Measurements from ENCODE around the gene EHMT1.

EHMT1 gene

GRCh38 chr9:137598943-137599342, 19.9 kb upstream of the EHMT1 start:
- H3K27ac ChIP-seq, result peak overlapping the region; percentile 7
- POLR2A ChIA-PET (ENCODE audit: low non-redundant PET), result no interaction called here
- no peak for DNase-seq (ENCODE audit: low spot score)
- TF ChIP-seq, protein P1, sequence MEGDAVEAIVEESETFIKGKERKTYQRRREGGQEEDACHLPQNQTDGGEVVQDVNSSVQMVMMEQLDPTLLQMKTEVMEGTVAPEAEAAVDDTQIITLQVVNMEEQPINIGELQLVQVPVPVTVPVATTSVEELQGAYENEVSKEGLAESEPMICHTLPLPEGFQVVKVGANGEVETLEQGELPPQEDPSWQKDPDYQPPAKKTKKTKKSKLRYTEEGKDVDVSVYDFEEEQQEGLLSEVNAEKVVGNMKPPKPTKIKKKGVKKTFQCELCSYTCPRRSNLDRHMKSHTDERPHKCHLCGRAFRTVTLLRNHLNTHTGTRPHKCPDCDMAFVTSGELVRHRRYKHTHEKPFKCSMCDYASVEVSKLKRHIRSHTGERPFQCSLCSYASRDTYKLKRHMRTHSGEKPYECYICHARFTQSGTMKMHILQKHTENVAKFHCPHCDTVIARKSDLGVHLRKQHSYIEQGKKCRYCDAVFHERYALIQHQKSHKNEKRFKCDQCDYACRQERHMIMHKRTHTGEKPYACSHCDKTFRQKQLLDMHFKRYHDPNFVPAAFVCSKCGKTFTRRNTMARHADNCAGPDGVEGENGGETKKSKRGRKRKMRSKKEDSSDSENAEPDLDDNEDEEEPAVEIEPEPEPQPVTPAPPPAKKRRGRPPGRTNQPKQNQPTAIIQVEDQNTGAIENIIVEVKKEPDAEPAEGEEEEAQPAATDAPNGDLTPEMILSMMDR (conservative IDR thresholded peaks at IDR 0.05; ENCODE audit: low read depth), result no peak
- CTCF ChIA-PET, result interaction anchor here (0.6 kb wide), 2 partner anchors 19 to 92 kb away, joined by 3 to 6 read pairs; no protein-coding TSS in a partner anchor

DNA sequence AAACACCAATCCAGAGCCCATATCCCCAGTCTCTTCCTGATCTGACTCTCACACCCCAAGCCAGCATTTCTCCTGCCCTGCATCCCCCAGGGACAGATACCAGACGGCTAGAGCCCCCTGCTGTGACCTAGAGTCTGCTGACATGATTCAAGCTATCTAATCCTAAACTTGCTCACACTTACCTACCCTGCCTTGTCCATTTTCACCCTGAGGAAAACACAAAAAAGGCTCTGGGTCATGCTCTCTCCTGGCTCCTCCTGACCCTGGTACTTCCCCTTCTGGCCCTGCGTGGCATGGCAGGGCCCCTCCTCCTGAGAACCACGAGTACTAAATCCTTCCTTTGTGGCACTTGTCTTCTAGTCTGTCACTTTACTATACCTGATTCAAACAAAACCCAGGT, 16.1 kb upstream of the EHMT1 start:
- TF ChIP-seq, protein P1 (conservative IDR thresholded peaks at IDR 0.05; ENCODE audit: low read depth), result no peak
- CTCF ChIA-PET, result interaction anchor here (1.8 kb wide), 1 partner anchor 21 kb away, joined by 5 read pairs; no protein-coding TSS in a partner anchor
- POLR2A ChIA-PET (ENCODE audit: low non-redundant PET), result interaction anchor here (1.8 kb wide), 1 partner anchor 12 kb away, joined by 5 read pairs; the partner anchor contains the start of gene ZMYND19
- H3K27ac ChIP-seq, result peak overlapping the region; percentile 100
- no peak for DNase-seq (ENCODE audit: low spot score)

GRCh38 chr9:137603879-137604278, 14.9 kb upstream of the EHMT1 start:
- no peak for DNase-seq (ENCODE audit: low spot score)
- TF ChIP-seq, protein P1 (conservative IDR thresholded peaks at IDR 0.05; ENCODE audit: low read depth), result no peak
- ChIA-PET CTCF (no interaction called here), POLR2A (ENCODE audit: low non-redundant PET) (interaction anchor here (0.6 kb wide), 1 partner anchor 69 kb away, joined by 3 read pairs; no protein-coding TSS in a partner anchor)
- H3K27ac ChIP-seq, result peak overlapping the region; percentile 100

DNA sequence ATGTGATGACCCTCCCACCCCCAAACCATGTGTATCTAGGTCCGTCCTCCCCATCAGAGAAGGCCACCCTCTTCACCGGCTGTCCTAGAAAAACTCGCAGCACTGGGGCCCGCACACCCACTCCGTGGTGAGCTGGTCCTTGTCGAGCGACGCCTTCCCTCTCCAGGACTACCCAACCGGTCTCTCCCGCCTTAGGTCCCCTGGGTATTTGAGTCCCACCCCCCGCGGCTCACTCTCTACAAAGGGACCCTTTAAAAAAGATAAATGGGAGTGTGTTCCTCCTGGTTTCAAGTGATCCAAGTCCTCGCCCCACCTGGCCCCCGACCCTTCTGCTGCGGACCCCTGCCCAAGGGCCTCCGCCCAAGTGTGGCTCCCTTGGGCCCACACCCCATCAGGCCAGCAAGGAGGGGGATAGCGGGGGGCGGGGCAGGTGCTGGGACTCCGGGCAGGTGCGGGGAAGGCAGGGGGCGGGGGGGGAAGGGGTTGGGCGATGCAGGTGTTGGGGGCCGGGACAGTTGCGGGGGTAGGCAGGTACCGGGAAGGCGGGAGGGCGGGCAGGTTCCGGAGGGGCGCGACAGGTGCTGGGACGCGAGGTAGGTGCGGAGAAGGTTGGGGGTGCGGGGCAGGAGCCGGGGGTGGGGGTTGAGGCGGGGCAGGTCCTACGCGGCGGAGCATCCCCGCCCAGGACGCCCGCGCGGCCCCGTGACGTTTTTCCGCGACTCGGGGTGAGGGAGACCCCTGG, 14.3 kb upstream of the EHMT1 start:
- ChIA-PET CTCF (no interaction called here), POLR2A (ENCODE audit: low non-redundant PET) (interaction anchor here (0.5 to 1.6 kb wide), 4 partner anchors 9 to 51 kb away, joined by 3 to 13 read pairs (median 4); partner anchors contain the start of gene ZMYND19)
- TF ChIP-seq, protein P1 (conservative IDR thresholded peaks at IDR 0.05; ENCODE audit: low read depth), result no peak
- peak overlapping the region; percentile 100 for H3K27ac ChIP-seq
- no peak for DNase-seq (ENCODE audit: low spot score)

DNA sequence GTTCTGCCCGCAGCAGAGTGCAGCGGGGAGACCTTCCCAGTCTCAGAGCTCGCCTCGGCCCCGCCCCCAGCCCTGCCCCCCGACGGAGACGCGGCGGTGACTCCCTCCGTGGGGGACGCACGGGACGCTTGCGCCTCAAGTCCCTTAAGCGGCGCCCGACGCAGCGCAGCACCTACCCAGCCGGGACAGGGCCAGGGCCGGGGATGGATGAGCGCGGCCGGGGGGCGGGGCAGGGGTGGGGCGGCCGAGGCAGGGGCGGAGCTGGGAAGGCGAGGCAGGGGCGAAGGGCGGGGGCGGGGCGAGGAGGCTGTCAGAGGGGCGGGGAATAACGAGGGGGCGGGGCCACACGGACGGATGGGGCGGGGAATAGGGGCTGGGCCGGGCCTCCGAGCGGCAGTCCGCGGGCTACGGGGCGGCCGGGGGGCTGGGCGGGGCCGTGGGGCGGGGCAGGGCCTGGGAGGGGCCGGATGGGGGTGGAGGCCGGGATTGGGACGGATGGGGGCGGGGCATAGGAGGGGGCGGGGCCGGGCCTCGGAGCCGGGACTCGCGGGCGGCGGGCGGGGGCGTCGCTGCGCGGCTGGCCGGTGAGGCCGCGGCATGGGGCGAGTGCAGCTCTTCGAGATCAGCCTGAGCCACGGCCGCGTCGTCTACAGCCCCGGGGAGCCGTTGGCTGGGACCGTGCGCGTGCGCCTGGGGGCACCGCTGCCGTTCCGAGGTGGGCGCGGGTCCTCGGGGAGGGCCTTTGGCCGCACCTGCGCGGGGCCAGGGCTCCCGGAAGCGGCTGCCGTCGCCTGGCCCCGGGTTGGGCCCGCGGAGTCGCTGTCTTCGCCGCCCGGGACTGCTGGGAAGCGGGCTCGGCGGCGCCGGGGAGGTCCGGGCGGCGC, 13.4 kb upstream of the EHMT1 start, which contains the start of gene ARRDC1:
Gene ARRDC1 (plus strand): TSS at position 566 of the 884 bp plus-strand sequence. CDS start 32 bp downstream, at position 598.
- peak; percentile 98 for DNase-seq (ENCODE audit: low spot score)
- ChIA-PET POLR2A (ENCODE audit: low non-redundant PET) (interaction anchor here (0.5 to 1.6 kb wide), 5 partner anchors 8 to 52 kb away, joined by 3 to 13 read pairs (median 4); partner anchors contain the start of genes EHMT1 and ZMYND19), CTCF (no interaction called here)
- TF ChIP-seq, protein P1 (conservative IDR thresholded peaks at IDR 0.05; ENCODE audit: low read depth), result no peak
- H3K27ac ChIP-seq, result peak within 1 kb of the TSS; percentile 100

Data from RWPE1 (cell line).